H1 (cell line): ENCODE measurements around the gene RRM1. TPM values are rescaled to one million over a fixed set of nuclear protein-coding genes. Genes with fewer than 3 reads are reported as not detected.

Experiments
- CTCF ChIA-PET: fragments of 300-600 bp; sonication (Branson Sonifier 250); formaldehyde crosslinking; loops from one replicate; lab custom pipeline; 2021; ENCODE audit not compliant: partially characterized antibody; lab: Charles Lee
- POLR2A ChIA-PET: fragments of 300-600 bp; sonication (Branson Sonifier 250); formaldehyde crosslinking; loops from one replicate; lab custom pipeline; 2021; ENCODE audit warnings: inconsistent platforms; ENCODE audit not compliant: partially characterized antibody; lab: Charles Lee
- DNase-seq, 2 experiments: peaks; one replicate each; pipeline versions ENCODE4 v3.0.0 to v3.0.0-alpha.2; 2010 to 2022; ENCODE audit warnings: low spot score in 2 of 2, low read depth in 1 of 2, mixed read lengths in 1 of 2
- FAIRE-seq: peaks from 2 replicates; lab custom pipeline; 2011; peaks lifted over from hg19 to GRCh38; lab: Jason Lieb, UNC
- H2AFZ ChIP-seq: 2 replicates; pipeline ENCODE4 v1.8.1; 2012; ENCODE audit warnings: low read length, inconsistent platforms
- H2AK5ac ChIP-seq: 2 replicates; pipeline ENCODE4 v1.6.1; 2013; ENCODE audit warnings: low read depth, low read length
- H2BK120ac ChIP-seq: replicated peaks from 2 replicates; pipeline ENCODE3; 2013; ENCODE audit warnings: low read depth, low read length, inconsistent platforms
- H2BK12ac ChIP-seq: 2 replicates; pipeline ENCODE4 v1.6.1; 2013; ENCODE audit warnings: low read depth, low read length
- H2BK15ac ChIP-seq: 2 replicates; pipeline ENCODE4 v1.6.1; 2013; ENCODE audit warnings: low read length
- H2BK20ac ChIP-seq: 2 replicates; pipeline ENCODE4 v1.6.1; 2013; ENCODE audit warnings: low read length
- H2BK5ac ChIP-seq: 2 replicates; pipeline ENCODE4 v1.6.1; 2013; ENCODE audit warnings: low read depth, low read length
- H3K14ac ChIP-seq: 2 replicates; pipeline ENCODE4 v1.6.1; 2013; ENCODE audit warnings: inconsistent platforms; ENCODE audit not compliant: insufficient read length
- H3K18ac ChIP-seq: 2 replicates; pipeline ENCODE4 v1.6.1; 2013; ENCODE audit warnings: low read length; ENCODE audit errors: extremely low read depth
- H3K23ac ChIP-seq: 2 replicates; pipeline ENCODE4 v1.6.1; 2013; ENCODE audit warnings: inconsistent platforms; ENCODE audit not compliant: insufficient read length
- H3K23me2 ChIP-seq: 2 replicates; pipeline ENCODE4 v1.6.1; 2013; ENCODE audit warnings: low read depth, low read length
- H3K27ac ChIP-seq: 2 replicates; pipeline ENCODE4 v1.6.1; 2011; ENCODE audit warnings: low read depth, low read length, inconsistent platforms
- H3K27me3 ChIP-seq, 4 experiments: replicated peaks in 1 of 4; 1 replicate in 1 of 4; 2 replicates in 3 of 4; pipeline versions ENCODE4 v1.6.1 to v1.8.1; 2011 to 2013; ENCODE audit warnings: low read length in 3 of 4, mild to moderate bottlenecking in 3 of 4, inconsistent platforms in 2 of 4, mixed read lengths in 2 of 4, moderate library complexity in 1 of 4; ENCODE audit not compliant: control insufficient read depth in 3 of 4, insufficient read depth in 3 of 4; ENCODE audit errors: extremely low read depth in 1 of 4
- H3K36me3 ChIP-seq, 4 experiments: 2 replicates each; pipeline versions ENCODE4 v1.6.1 to v1.8.1; 2011 to 2013; ENCODE audit warnings: mild to moderate bottlenecking in 4 of 4, low read length in 3 of 4, moderate library complexity in 2 of 4, control low read depth in 1 of 4, inconsistent platforms in 1 of 4; ENCODE audit not compliant: insufficient read depth in 4 of 4, control insufficient read depth in 2 of 4
- H3K4ac ChIP-seq: replicated peaks from 2 replicates; pipeline ENCODE3; 2013; ENCODE audit warnings: low read length, low read depth, mixed read lengths, inconsistent platforms; ENCODE audit not compliant: insufficient read length
- H3K4me1 ChIP-seq, 4 experiments: replicated peaks in 1 of 4; 1 replicate in 1 of 4; 2 replicates in 3 of 4; pipeline versions ENCODE4 v1.6.1 to v1.8.1; 2011 to 2013; ENCODE audit warnings: low read length in 3 of 4, inconsistent platforms in 2 of 4, mixed read lengths in 1 of 4; ENCODE audit not compliant: insufficient read depth in 4 of 4, control insufficient read depth in 3 of 4
- H3K4me2 ChIP-seq, 2 experiments: 2 replicates each; pipeline versions ENCODE4 v1.6.1 to v1.8.1; 2011 to 2013; ENCODE audit warnings: low read depth in 2 of 2, low read length in 2 of 2, control low read depth in 1 of 2, inconsistent platforms in 1 of 2, mild to moderate bottlenecking in 1 of 2; ENCODE audit not compliant: insufficient read depth in 1 of 2
- H3K4me3 ChIP-seq, 4 experiments: fragments of 200-600, 300-600 bp in 1 of 4; sonication (generic), shearing (Covaris generic), sonication (Bioruptor Twin) in 1 of 4; 2 replicates each; pipeline versions ENCODE4 v1.5.1 to v1.8.1; 2011 to 2016; ENCODE audit warnings: low read length in 4 of 4, low read depth in 3 of 4, control low read depth in 2 of 4, inconsistent platforms in 2 of 4, mild to moderate bottlenecking in 2 of 4, mixed read lengths in 1 of 4, moderate library complexity in 1 of 4; ENCODE audit not compliant: insufficient read depth in 2 of 4; ENCODE audit errors: extremely low read depth in 1 of 4
- H3K56ac ChIP-seq: replicated peaks from 2 replicates; pipeline ENCODE3; 2013; ENCODE audit warnings: low read depth, mild to moderate bottlenecking, mixed read lengths, low read length, inconsistent platforms; ENCODE audit not compliant: insufficient read length
- H3K79me1 ChIP-seq: 2 replicates; pipeline ENCODE4 v1.6.1; 2013; ENCODE audit warnings: low read depth, low read length, control low read depth
- H3K79me2 ChIP-seq, 2 experiments: 2 replicates each; pipeline versions ENCODE4 v1.6.1 to v1.8.1; 2012 to 2013; ENCODE audit warnings: low read length in 2 of 2, mild to moderate bottlenecking in 2 of 2, inconsistent platforms in 1 of 2; ENCODE audit not compliant: insufficient read depth in 2 of 2, control insufficient read depth in 1 of 2
- H3K9ac ChIP-seq, 4 experiments: replicated peaks in 1 of 4; 1 replicate in 1 of 4; 2 replicates in 3 of 4; pipeline versions ENCODE4 v1.6.1 to v1.8.1; 2011 to 2013; ENCODE audit warnings: low read depth in 3 of 4, low read length in 3 of 4, control low read depth in 2 of 4, mild to moderate bottlenecking in 2 of 4, moderate library complexity in 2 of 4, inconsistent platforms in 1 of 4; ENCODE audit errors: extremely low read depth in 1 of 4
- H3K9me3 ChIP-seq, 2 experiments: 2 replicates each; pipeline versions ENCODE4 v1.6.1 to v1.8.1; 2012 to 2013; ENCODE audit warnings: mild to moderate bottlenecking in 2 of 2, moderate library complexity in 2 of 2, control low read depth in 1 of 2, inconsistent platforms in 1 of 2, low read depth in 1 of 2, low read length in 1 of 2, mixed read lengths in 1 of 2; ENCODE audit not compliant: insufficient read depth in 2 of 2
- H4K20me1 ChIP-seq, 2 experiments: replicated peaks in 1 of 2; 2 replicates each; pipeline versions ENCODE3 to v1.8.1; 2011 to 2013; ENCODE audit warnings: inconsistent platforms in 2 of 2, low read length in 2 of 2, mild to moderate bottlenecking in 1 of 2; ENCODE audit not compliant: insufficient read depth in 2 of 2, control insufficient read depth in 1 of 2
- H4K5ac ChIP-seq: 2 replicates; pipeline ENCODE4 v1.6.1; 2013; ENCODE audit warnings: low read length, low read depth, mixed read lengths, inconsistent platforms; ENCODE audit not compliant: insufficient read length
- H4K8ac ChIP-seq: 2 replicates; pipeline ENCODE4 v1.8.0; 2013; ENCODE audit warnings: mild to moderate bottlenecking, moderate library complexity, low read length, inconsistent platforms; ENCODE audit not compliant: insufficient read depth; ENCODE audit errors: extremely low read depth
- H4K91ac ChIP-seq: replicated peaks from 2 replicates; pipeline ENCODE3; 2013; ENCODE audit warnings: low read length, mixed read lengths, inconsistent platforms; ENCODE audit not compliant: insufficient read length
- BCL11A ChIP-seq, 2 experiments: IDR thresholded peaks; one replicate each; pipeline ENCODE4 v1.6.1; 2011; ENCODE audit warnings: low read depth in 2 of 2, low read length in 2 of 2, mild to moderate bottlenecking in 2 of 2
- CBX8 ChIP-seq: fragments of 300-800, 300-1000 bp; sonication (generic); IDR thresholded peaks from 2 replicates; pipeline ENCODE4 v1.7.1; 2016; ENCODE audit warnings: low read depth, low read length, borderline replicate concordance
- CHD1 ChIP-seq: IDR thresholded peaks from 2 replicates; pipeline ENCODE4 v1.6.1; 2012; ENCODE audit warnings: low read depth, low read length, improper control_type of control experiment
- CREB1 ChIP-seq: IDR thresholded peaks from 2 replicates; pipeline ENCODE4 v1.6.1; 2012; ENCODE audit warnings: inconsistent platforms
- GABPA ChIP-seq: IDR thresholded peaks from 2 replicates; pipeline ENCODE4 v1.6.1; 2011; ENCODE audit warnings: mild to moderate bottlenecking, low read length, moderate library complexity, borderline replicate concordance; ENCODE audit not compliant: insufficient read depth
- HDAC2 ChIP-seq, 2 experiments: fragments of 300-600 bp in 1 of 2; sonication (generic) in 1 of 2; IDR thresholded peaks; 2 replicates each; pipeline ENCODE4 v1.6.1; 2011 to 2012; ENCODE audit warnings: low read depth in 2 of 2, low read length in 2 of 2, mild to moderate bottlenecking in 2 of 2, moderate library complexity in 2 of 2, borderline replicate concordance in 1 of 2, inconsistent platforms in 1 of 2
- JUN ChIP-seq: IDR thresholded peaks from 2 replicates; pipeline ENCODE4 v1.6.1; 2011; ENCODE audit warnings: low read depth, mild to moderate bottlenecking, improper control_type of control experiment, low read length
- MAX ChIP-seq: IDR thresholded peaks from 2 replicates; pipeline ENCODE4 v1.6.1; 2012; ENCODE audit warnings: inconsistent platforms
- POLR2AphosphoS5 ChIP-seq: IDR thresholded peaks from 2 replicates; pipeline ENCODE4 v1.6.1; 2011; ENCODE audit warnings: low read depth, low read length
- RFX5 ChIP-seq: IDR thresholded peaks from 2 replicates; pipeline ENCODE4 v1.6.1; 2011; ENCODE audit warnings: low read depth, low read length, improper control_type of control experiment, borderline replicate concordance
- RXRA ChIP-seq: IDR thresholded peaks from 2 replicates; pipeline ENCODE4 v1.6.1; 2011; ENCODE audit warnings: low read depth, mild to moderate bottlenecking, low read length, moderate library complexity; ENCODE audit not compliant: insufficient read depth
- TCF12 ChIP-seq: IDR thresholded peaks from 2 replicates; pipeline ENCODE4 v1.6.1; 2011; ENCODE audit warnings: low read depth, mild to moderate bottlenecking, low read length
- WGBS, 2 experiments: shearing (Covaris generic) in 1 of 2; methylation state at CpG; one replicate each; pipeline versions ENCODE4 v1.1.6 to v1.1.7; 2013 to 2015; ENCODE audit warnings: low lambda C conversion rate in 2 of 2, mixed read lengths in 2 of 2, inconsistent platforms in 1 of 2, low coverage in 1 of 2, missing lambda C conversion rate in 1 of 2; ENCODE audit not compliant: insufficient replicate concordance in 2 of 2, insufficient coverage in 1 of 2, insufficient read length in 1 of 2; ENCODE audit errors: extremely low coverage in 1 of 2, missing lambda C conversion rate in 1 of 2; 5-methylcytosine and 5-hydroxymethylcytosine counted together
- polyA plus RNA-seq, 7 experiments: library from polyadenylated mRNA; depleted of rRNA in 3 of 7; stranded (reverse) in 5 of 7; unstranded in 2 of 7; fragments of >200 nt in 5 of 7; fragments of 200-250 nt in 2 of 7; gene quantifications; 1 replicate in 5 of 7; 2 replicates in 1 of 7; 4 replicates in 1 of 7; pipeline versions ENCODE4 v1.2.1 to v1.2.3, GENCODE V29; 2011 to 2013; ENCODE audit warnings: missing spikeins in 2 of 7, mixed read lengths in 2 of 7
- total RNA-seq: library from RNA; stranded (reverse); fragmentation: NEBNext Ultra II Directional; extraction: Animal tissue kit (Norgen Biotek cat#: 25700); gene quantifications from 2 replicates; pipeline ENCODE4 v1.2.1, GENCODE V29; 2021

The RRM1 gene
- total and polyA plus RNA-seq, 2 of the 8 experiments (the other 6 are each of a cell fraction or from before 2014, with no cell fraction given), result 63.6 to 126 TPM

DNA sequence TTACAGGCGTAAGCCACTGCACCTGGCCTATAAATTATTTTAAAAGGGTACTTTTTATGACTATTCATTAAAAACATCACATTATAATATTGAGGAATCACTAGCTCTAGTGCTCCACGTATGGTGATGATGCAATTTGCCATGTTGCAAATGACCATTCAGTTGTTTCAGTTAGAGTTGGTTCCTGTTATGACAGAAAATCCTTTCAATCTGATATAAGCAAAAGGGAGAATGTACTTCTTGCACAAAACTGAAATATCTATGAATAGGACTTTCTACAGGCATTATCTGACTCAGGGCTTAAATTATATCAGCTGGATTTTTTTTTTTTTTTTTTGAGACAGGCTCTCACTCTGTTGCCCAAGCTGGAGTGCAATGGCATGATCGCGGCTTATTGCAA, 45.6 kb upstream of the RRM1 start:
- H4K5ac ChIP-seq, result no peak overlapping the region
- H2BK120ac ChIP-seq, result no peak overlapping the region
- no peaks in the 10 kb centered on the region for H3K4me1 ChIP-seq
- POLR2A ChIA-PET, result no interaction called here
- no peak overlapping the region for H2BK20ac ChIP-seq
- no peak overlapping the region for H2AK5ac ChIP-seq
- H3K23ac ChIP-seq, result no peak overlapping the region
- H3K56ac ChIP-seq, result no peak overlapping the region
- no peak overlapping the region for H4K91ac ChIP-seq
- H3K36me3 ChIP-seq, result no peaks in the 10 kb centered on the region
- no peaks in the 10 kb centered on the region for H3K9me3 ChIP-seq
- no peaks in the 10 kb centered on the region for H3K79me2 ChIP-seq
- H4K8ac ChIP-seq, result no peak overlapping the region
- DNase-seq (no peak), FAIRE-seq (no peak)
- H3K4me3 ChIP-seq, result no peak overlapping the region
- no peak overlapping the region for H2BK15ac ChIP-seq
- 91% methylated on average over 4 of the region's 4 CpGs; no CpG with 5 or more reads in 1 of the 2 experiments for WGBS, 2 experiments
- no peak for TF ChIP-seq HDAC2 (IDR thresholded peaks at IDR 0.05; ENCODE audit: borderline replicate concordance in 1 of 2, low read depth in 2 of 2, low read length in 2 of 2)
- no peak for TF ChIP-seq CBX8
- no peak for TF ChIP-seq POLR2AphosphoS5
- no peak for TF ChIP-seq MAX
- no peak for TF ChIP-seq GABPA
- TF ChIP-seq TCF12, result no peak
- TF ChIP-seq BCL11A (IDR thresholded peaks at IDR 0.05; ENCODE audit: low read depth in 2 of 2, low read length in 2 of 2), result no peak
- TF ChIP-seq CHD1, result no peak
- no peak for TF ChIP-seq RXRA
- TF ChIP-seq CREB1, result no peak
- no peak for TF ChIP-seq RFX5
- no peak for TF ChIP-seq JUN
- no peak overlapping the region for H3K4ac ChIP-seq
- no peaks in the 10 kb centered on the region; the same call in 1 of the 2 replicates for H3K23me2 ChIP-seq
- no peak overlapping the region for H3K18ac ChIP-seq
- no peak overlapping the region for H3K27ac ChIP-seq
- no peak overlapping the region for H3K14ac ChIP-seq
- H4K20me1 ChIP-seq, result no peaks in the 10 kb centered on the region
- CTCF ChIA-PET, result interaction anchor here (0.9 kb wide), 1 partner anchor 199 kb away, joined by 3 read pairs; no protein-coding TSS in a partner anchor
- no peaks in the 10 kb centered on the region; the same call in 1 of the 2 replicates for H3K79me1 ChIP-seq
- no peak overlapping the region for H3K9ac ChIP-seq
- H3K4me2 ChIP-seq, result no peak overlapping the region
- H3K27me3 ChIP-seq, result no peaks in the 10 kb centered on the region
- H2BK5ac ChIP-seq, result no peak overlapping the region
- H2AFZ ChIP-seq, result no peak overlapping the region
- no peak overlapping the region for H2BK12ac ChIP-seq
